ENCODE results near the gene SAP130.

SAP130 gene

DNA sequence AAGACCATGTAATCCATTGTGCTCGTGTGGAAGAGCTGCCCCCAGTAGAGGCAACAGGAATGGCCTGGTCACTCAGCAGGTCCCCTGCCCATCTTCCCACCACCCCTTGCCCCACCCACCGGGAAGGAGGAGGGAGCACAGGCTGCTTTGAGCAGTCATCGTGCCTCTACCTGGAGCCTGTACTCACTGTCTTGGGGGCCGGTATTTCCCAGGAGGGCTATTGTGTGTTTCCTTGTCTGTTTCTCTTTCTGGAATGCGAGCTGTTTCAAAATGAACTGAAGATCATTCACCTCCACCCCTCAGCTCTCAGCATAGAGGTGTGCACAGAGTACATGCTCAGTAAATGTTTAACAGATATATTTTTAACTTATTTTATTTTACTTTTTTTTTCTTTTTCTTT, 134.4 kb downstream of the SAP130 start:
- H3K9me3 ChIP-seq (ENCODE audit: control insufficient read depth, insufficient read depth, low read depth, low read length) = no peaks in the 10 kb centered on the region
- no peak overlapping the region for H3K27ac ChIP-seq (ENCODE audit: low read depth, low read length)
- no peak overlapping the region for H3K9ac ChIP-seq (ENCODE audit: low read length)
- no peaks in the 10 kb centered on the region for H3K27me3 ChIP-seq (ENCODE audit: control insufficient read depth, insufficient read depth, low read length)
- no peaks in the 10 kb centered on the region for H3K36me3 ChIP-seq (ENCODE audit: control insufficient read depth, insufficient read depth, low read length)
- peaks cover 14% of the 10 kb centered on the region for H3K4me1 ChIP-seq (ENCODE audit: control insufficient read depth, insufficient read depth, low read length)
- H3K4me3 ChIP-seq (ENCODE audit: low read depth, low read length) = no peak overlapping the region

DNA sequence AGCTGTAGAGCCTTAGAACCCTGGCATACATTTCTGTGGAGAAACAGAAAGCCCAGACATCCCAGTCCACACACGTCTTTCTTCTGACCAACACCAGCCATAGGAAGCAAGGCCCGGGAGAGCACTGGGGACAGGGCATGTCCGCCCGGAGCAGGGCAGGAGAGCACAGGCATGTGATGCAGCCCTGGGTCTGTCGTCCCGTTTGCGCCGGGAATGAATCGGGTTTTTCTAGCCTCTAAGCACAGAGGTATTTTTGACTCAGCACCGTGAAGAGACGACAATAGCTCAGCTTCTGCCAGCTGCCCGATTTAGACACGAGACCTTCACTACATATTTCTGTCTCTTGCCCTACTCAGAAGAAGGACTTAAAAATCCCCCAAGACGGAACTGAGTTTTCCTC, 134.8 kb downstream of the SAP130 start:
- Histone ChIP-seq H3K4me3 (ENCODE audit: low read depth, low read length) (no peak overlapping the region), H3K9ac (ENCODE audit: low read length) (no peak overlapping the region), H3K27me3 (ENCODE audit: control insufficient read depth, insufficient read depth, low read length) (no peaks in the 10 kb centered on the region), H3K4me1 (ENCODE audit: control insufficient read depth, insufficient read depth, low read length) (peaks cover 14% of the 10 kb centered on the region), H3K36me3 (ENCODE audit: control insufficient read depth, insufficient read depth, low read length) (no peaks in the 10 kb centered on the region), H3K9me3 (ENCODE audit: control insufficient read depth, insufficient read depth, low read depth, low read length) (no peaks in the 10 kb centered on the region), H3K27ac (ENCODE audit: low read depth, low read length) (no peak overlapping the region)

DNA sequence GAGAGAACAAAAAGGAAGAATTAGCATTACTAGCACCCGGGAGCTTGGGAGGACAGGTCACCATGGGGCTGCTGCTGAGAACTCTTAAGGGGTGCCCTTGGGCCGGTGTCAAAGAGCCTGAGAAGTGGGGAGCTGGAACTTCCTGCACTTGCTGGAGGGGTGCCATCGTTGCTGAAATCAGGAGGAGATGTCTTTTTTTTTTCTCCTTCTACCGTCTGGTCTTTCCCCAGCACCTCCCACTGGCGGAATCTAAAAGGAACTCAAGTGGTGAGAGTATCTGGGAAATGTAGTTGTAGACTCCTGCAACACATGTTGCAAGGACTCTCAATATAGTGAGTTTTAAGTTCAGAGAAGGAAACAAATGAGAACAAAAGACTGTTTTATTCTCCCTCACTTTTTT, 136.0 kb downstream of the SAP130 start:
- no peaks in the 10 kb centered on the region for H3K9me3 ChIP-seq (ENCODE audit: control insufficient read depth, insufficient read depth, low read depth, low read length)
- H3K4me1 ChIP-seq (ENCODE audit: control insufficient read depth, insufficient read depth, low read length) = peaks cover 18% of the 10 kb centered on the region
- no peak overlapping the region for H3K27ac ChIP-seq (ENCODE audit: low read depth, low read length)
- no peak overlapping the region for H3K4me3 ChIP-seq (ENCODE audit: low read depth, low read length)
- no peaks in the 10 kb centered on the region for H3K36me3 ChIP-seq (ENCODE audit: control insufficient read depth, insufficient read depth, low read length)
- no peak overlapping the region for H3K9ac ChIP-seq (ENCODE audit: low read length)
- no peaks in the 10 kb centered on the region for H3K27me3 ChIP-seq (ENCODE audit: control insufficient read depth, insufficient read depth, low read length)

All from HUES6 (cell line).